GM12878 (cell line): ENCODE results near the gene GAB1. TPM values are rescaled to one million over a fixed set of nuclear protein-coding genes. Genes with fewer than 3 reads are reported as not detected.

Experiments
- ATAC-seq: fragments of 200-7000 bp; cut with Tn5 transposase; 3 replicates; pipeline ENCODE4 v1.9.1; 2020; ENCODE audit warnings: mild to moderate bottlenecking, moderate library complexity
- BruUV-seq: library from RNA; stranded (reverse); fragments of 400-500 nt; replicated peaks from 2 replicates; lab custom pipeline; 2021; lab: Mats Ljungman, UMichigan
- CTCF ChIA-PET: fragments of 300-600 bp; sonication (Branson Sonifier 250); formaldehyde crosslinking; extraction: SDS; loops from one replicate; lab custom pipeline; 2021; ENCODE audit warnings: inconsistent platforms; lab: Yijun Ruan, JAX
- POLR2A ChIA-PET: fragments of 350-600 bp; formaldehyde crosslinking; extraction: SDS; loops from one replicate; lab custom pipeline; 2021; ENCODE audit warnings: inconsistent platforms; lab: Charles Lee
- RAD21 ChIA-PET: fragments of 300-600 bp; sonication (Branson Sonifier 250); formaldehyde crosslinking; loops from one replicate; lab custom pipeline; 2023; ENCODE audit warnings: antibody characterized with exemption; ENCODE audit not compliant: unreplicated experiment; lab: Charles Lee
- SMC1A ChIA-PET: fragments of 300-600 bp; sonication (Branson Sonifier 250); formaldehyde crosslinking; loops from one replicate; lab custom pipeline; 2023; ENCODE audit not compliant: unreplicated experiment, uncharacterized antibody; lab: Charles Lee
- DNase-seq: peaks from one replicate; pipeline ENCODE4 v3.0.0-alpha.2; 2011; ENCODE audit warnings: low read depth, low spot score
- FAIRE-seq: peaks from 3 replicates; lab custom pipeline; 2011; peaks lifted over from hg19 to GRCh38; lab: Jason Lieb, UNC
- H2AFZ ChIP-seq: 2 replicates; pipeline ENCODE4 v1.6.0; 2011; ENCODE audit warnings: low read depth, low read length, control low read depth; ENCODE audit not compliant: control insufficient read depth
- H3K27ac ChIP-seq: 2 replicates; pipeline ENCODE4 v1.5.1; 2011; ENCODE audit warnings: control low read depth; ENCODE audit not compliant: control insufficient read depth, insufficient read depth
- H3K27me3 ChIP-seq, 2 experiments: replicated peaks in 1 of 2; 2 replicates each; pipeline versions ENCODE4 v1.6.0 to v1.6.1; 2011; ENCODE audit warnings: low read length in 1 of 2; ENCODE audit not compliant: control insufficient read depth in 2 of 2, insufficient read depth in 2 of 2
- H3K36me3 ChIP-seq, 2 experiments: 2 replicates each; pipeline ENCODE4 v1.5.1; 2011; ENCODE audit warnings: low read length in 1 of 2; ENCODE audit not compliant: control insufficient read depth in 2 of 2, insufficient read depth in 2 of 2
- H3K4me1 ChIP-seq: 2 replicates; pipeline ENCODE4 v1.6.1; 2011; ENCODE audit warnings: mild to moderate bottlenecking, low read length, moderate library complexity, mixed read lengths; ENCODE audit not compliant: control insufficient read depth, insufficient read depth
- H3K4me2 ChIP-seq: 2 replicates; pipeline ENCODE4 v1.6.0; 2011; ENCODE audit warnings: control low read depth; ENCODE audit not compliant: control insufficient read depth, insufficient read depth
- H3K4me3 ChIP-seq: fragments of 200-600 bp; sonication (generic); 2 replicates; pipeline ENCODE4 v1.5.1; 2016
- H3K79me2 ChIP-seq: 2 replicates; pipeline ENCODE4 v1.6.0; 2011; ENCODE audit warnings: low read length; ENCODE audit not compliant: control insufficient read depth, insufficient read depth
- H3K9ac ChIP-seq: 2 replicates; pipeline ENCODE4 v1.8.0; 2011; ENCODE audit warnings: low read length, control low read depth, mixed read lengths; ENCODE audit not compliant: control insufficient read depth, insufficient read depth
- H3K9me3 ChIP-seq: replicated peaks from 3 replicates; pipeline ENCODE4 v1.5.1; 2011; ENCODE audit warnings: mild to moderate bottlenecking, low read length; ENCODE audit not compliant: control insufficient read depth, insufficient read depth
- H4K20me1 ChIP-seq: 2 replicates; pipeline ENCODE4 v1.6.0; 2011; ENCODE audit not compliant: control insufficient read depth, insufficient read depth
- CREM ChIP-seq: IDR thresholded peaks from 2 replicates; pipeline ENCODE4 v1.6.1; 2014; ENCODE audit warnings: antibody characterized with exemption, low read depth
- ETV6 ChIP-seq, 2 experiments: fragments of 450-650 bp in 1 of 2; IDR thresholded peaks in 1 of 2; conservative IDR thresholded peaks in 1 of 2; 2 replicates each; pipeline ENCODE4 v1.6.1; 2014; ENCODE audit warnings: antibody characterized with exemption in 1 of 2, borderline replicate concordance in 1 of 2, low read depth in 1 of 2, mild to moderate bottlenecking in 1 of 2, moderate library complexity in 1 of 2
- GATAD2B ChIP-seq: fragments of 450-650 bp; conservative IDR thresholded peaks from 2 replicates; pipeline ENCODE4 v1.6.1; 2017; ENCODE audit warnings: low read depth, mild to moderate bottlenecking, moderate library complexity
- HDAC2 ChIP-seq: fragments of 200-600 bp; sonication (generic); IDR thresholded peaks from 2 replicates; pipeline ENCODE4 v1.6.1; 2017
- MEF2A ChIP-seq: IDR thresholded peaks from 2 replicates; pipeline ENCODE4 v1.6.1; 2011; ENCODE audit warnings: low read depth, mild to moderate bottlenecking, low read length, moderate library complexity; ENCODE audit not compliant: insufficient read depth
- NR2C2 ChIP-seq: IDR thresholded peaks from 2 replicates; pipeline ENCODE4 v1.6.1; 2011; ENCODE audit warnings: borderline replicate concordance, low read depth; ENCODE audit not compliant: control insufficient read depth, insufficient read length
- PAX8 ChIP-seq: fragments of 450-650 bp; IDR thresholded peaks from 2 replicates; pipeline ENCODE4 v1.6.1; 2017; ENCODE audit warnings: mild to moderate bottlenecking, moderate library complexity
- POLR2A ChIP-seq: IDR thresholded peaks from 2 replicates; pipeline ENCODE4 v1.6.1; 2011; ENCODE audit warnings: low read depth, mild to moderate bottlenecking, low read length
- POU2F2 ChIP-seq: IDR thresholded peaks from 3 replicates; pipeline ENCODE4 v1.6.1; 2011; ENCODE audit warnings: low read depth, mild to moderate bottlenecking, low read length, borderline replicate concordance
- RFX5 ChIP-seq: IDR thresholded peaks from 2 replicates; pipeline ENCODE4 v1.6.1; 2011; ENCODE audit warnings: low read depth, low read length, improper control_type of control experiment
- SIN3A ChIP-seq: IDR thresholded peaks from 2 replicates; pipeline ENCODE4 v1.6.1; 2012; ENCODE audit warnings: low read depth, low read length, improper control_type of control experiment
- SMAD5 ChIP-seq: IDR thresholded peaks from 2 replicates; pipeline ENCODE4 v1.6.1; 2016; ENCODE audit warnings: antibody characterized with exemption, low read depth
- SREBF2 ChIP-seq: IDR thresholded peaks from 2 replicates; pipeline ENCODE4 v1.6.1; 2012; ENCODE audit warnings: mild to moderate bottlenecking, low read length
- ZNF24 ChIP-seq: fragments of 450-650 bp; IDR thresholded peaks from 2 replicates; pipeline ENCODE4 v1.6.1; 2017; ENCODE audit warnings: antibody characterized with exemption, mild to moderate bottlenecking
- ZNF274 ChIP-seq: IDR thresholded peaks from one replicate; pipeline ENCODE4 v1.8.0; 2011; ENCODE audit not compliant: insufficient read length, insufficient read depth
- WGBS: methylation state at CpG from one replicate; pipeline ENCODE4 v1.1.6; 2016; ENCODE audit warnings: low lambda C conversion rate; ENCODE audit not compliant: insufficient replicate concordance, insufficient coverage; ENCODE audit errors: missing lambda C conversion rate; 5-methylcytosine and 5-hydroxymethylcytosine counted together
- in situ Hi-C: fragments of 300-500 bp; cut with MboI; formaldehyde crosslinking; loops from 9 replicates; pipeline ENCODE4 v1.14.3; 2018; ENCODE audit warnings: mixed read lengths
- intact Hi-C: fragments of 100-400 bp; cut with micrococcal nuclease; formaldehyde crosslinking; loops from one replicate; pipeline ENCODE4 v1.14.2; 2022; ENCODE audit not compliant: unreplicated experiment
- polyA plus RNA-seq, 11 experiments: library from polyadenylated mRNA; depleted of rRNA in 4 of 11; unstranded in 6 of 11; stranded (reverse) in 5 of 11; fragments of >200 nt; fragmentation: Nextera tagmentation in 4 of 11; fragmentation: Illumina TruSeq in 1 of 11; extraction: Ambion mirVana in 4 of 11; extraction: Trizol in 1 of 11; gene quantifications; 1 replicate in 1 of 11; 2 replicates in 10 of 11; pipeline versions ENCODE4 v1.2.1 to v1.2.3, GENCODE V29; 2011 to 2016; ENCODE audit warnings: inconsistent platforms in 2 of 11, missing spikeins in 2 of 11, low read depth in 1 of 11
- total RNA-seq, 4 experiments: library from RNA; depleted of rRNA in 3 of 4; stranded (reverse); fragments of >200 nt in 3 of 4; fragmentation: Illumina TruSeq in 1 of 4; extraction: Trizol in 1 of 4; gene quantifications; 2 replicates each; pipeline versions ENCODE4 v1.2.1 to v1.2.3, GENCODE V29; 2013 to 2021
- TF ChIP-seq, protein P1 (sequence below): fragments of 450-650 bp; conservative IDR thresholded peaks from 2 replicates; pipeline ENCODE4 v1.6.1; 2017; ENCODE audit warnings: mild to moderate bottlenecking, moderate library complexity
- TF ChIP-seq, protein P2 (sequence below): fragments of 450-650 bp; IDR thresholded peaks from 2 replicates; pipeline ENCODE4 v1.6.1; 2017; ENCODE audit warnings: mild to moderate bottlenecking
- TF ChIP-seq, protein P3 (sequence below): fragments of 450-650 bp; IDR thresholded peaks from 2 replicates; pipeline ENCODE4 v1.6.1; 2017; ENCODE audit warnings: mild to moderate bottlenecking, low read depth, inconsistent platforms; ENCODE audit not compliant: poor library complexity, severe bottlenecking
- TF ChIP-seq, protein P4 (sequence below): fragments of 450-650 bp; IDR thresholded peaks from 2 replicates; pipeline ENCODE4 v1.6.1; 2016; ENCODE audit warnings: mild to moderate bottlenecking

The GAB1 gene
- total and polyA plus RNA-seq, 10 of the 15 experiments (the other 5 are each of a cell fraction or from before 2014, with no cell fraction given) = 0.37 to 5.3 (median 3.2) TPM

DNA sequence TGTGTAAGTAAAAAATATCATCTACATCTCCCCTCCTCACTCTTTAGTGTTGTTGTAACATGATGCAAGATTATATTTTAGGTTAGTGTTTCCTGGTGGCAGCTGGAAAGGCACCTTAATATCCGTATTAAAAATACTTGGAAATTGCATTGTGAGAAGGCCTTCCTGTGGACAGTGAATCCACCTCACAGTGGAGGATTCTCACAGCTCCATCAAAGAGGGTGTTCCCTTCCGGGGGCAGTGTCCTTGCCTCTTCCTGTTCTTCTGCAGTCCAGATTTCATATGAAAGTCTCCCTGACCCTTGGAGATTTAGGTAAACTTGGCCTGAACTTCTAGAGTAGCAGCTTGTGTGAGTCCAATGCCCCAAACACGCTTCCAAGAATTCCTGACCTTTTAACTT, 29.9 kb upstream of the GAB1 start (continued):
- TF ChIP-seq, protein P1, sequence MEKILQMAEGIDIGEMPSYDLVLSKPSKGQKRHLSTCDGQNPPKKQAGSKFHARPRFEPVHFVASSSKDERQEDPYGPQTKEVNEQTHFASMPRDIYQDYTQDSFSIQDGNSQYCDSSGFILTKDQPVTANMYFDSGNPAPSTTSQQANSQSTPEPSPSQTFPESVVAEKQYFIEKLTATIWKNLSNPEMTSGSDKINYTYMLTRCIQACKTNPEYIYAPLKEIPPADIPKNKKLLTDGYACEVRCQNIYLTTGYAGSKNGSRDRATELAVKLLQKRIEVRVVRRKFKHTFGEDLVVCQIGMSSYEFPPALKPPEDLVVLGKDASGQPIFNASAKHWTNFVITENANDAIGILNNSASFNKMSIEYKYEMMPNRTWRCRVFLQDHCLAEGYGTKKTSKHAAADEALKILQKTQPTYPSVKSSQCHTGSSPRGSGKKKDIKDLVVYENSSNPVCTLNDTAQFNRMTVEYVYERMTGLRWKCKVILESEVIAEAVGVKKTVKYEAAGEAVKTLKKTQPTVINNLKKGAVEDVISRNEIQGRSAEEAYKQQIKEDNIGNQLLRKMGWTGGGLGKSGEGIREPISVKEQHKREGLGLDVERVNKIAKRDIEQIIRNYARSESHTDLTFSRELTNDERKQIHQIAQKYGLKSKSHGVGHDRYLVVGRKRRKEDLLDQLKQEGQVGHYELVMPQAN = no peak
- TF ChIP-seq CREM (no peak), SIN3A (no peak), MEF2A (no peak), ZNF274 (no peak), PAX8 (no peak)

DNA sequence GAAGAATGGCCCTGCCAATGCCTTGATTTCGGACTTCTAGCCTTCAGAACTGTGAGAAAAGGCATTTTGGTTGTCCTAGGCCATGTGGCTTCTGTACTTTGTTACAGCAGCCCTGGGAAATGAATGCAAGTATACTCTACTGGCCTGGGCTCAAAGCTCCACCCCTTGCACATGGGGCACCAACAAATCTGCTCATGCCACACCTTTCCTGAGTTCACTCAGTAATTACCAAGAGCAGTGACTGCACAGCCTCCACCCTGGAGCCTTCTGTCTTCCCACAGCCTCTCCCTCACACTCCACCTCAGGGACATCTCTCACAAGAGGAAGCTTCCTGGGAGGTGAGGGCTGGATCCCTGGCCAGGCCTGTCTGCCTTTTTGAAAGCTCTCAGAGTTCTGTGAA, 29.1 kb upstream of the GAB1 start:
- Histone ChIP-seq H3K36me3 (no peaks in the 10 kb centered on the region), H3K4me1 (no peaks in the 10 kb centered on the region), H2AFZ (no peak overlapping the region), H3K9ac (no peak overlapping the region), H3K4me2 (no peak overlapping the region), H3K79me2 (no peaks in the 10 kb centered on the region), H4K20me1 (no peaks in the 10 kb centered on the region), H3K27ac (no peak overlapping the region), H3K4me3 (no peak overlapping the region), H3K27me3 (no peaks in the 10 kb centered on the region; a peak in 1 of 4 replicates), H3K9me3 (no peaks in the 10 kb centered on the region)
- POLR2A ChIA-PET = no interaction called here
- ATAC-seq (no peak), FAIRE-seq (no peak), DNase-seq (no peak)
- SMC1A ChIA-PET = no interaction called here
- in situ Hi-C loops = no loop called here
- WGBS = 0% methylated on average over 1 of the region's 1 CpG
- no TSS peak for BruUV-seq
- CTCF ChIA-PET = no interaction called here
- RAD21 ChIA-PET = no interaction called here
- intact Hi-C loops = no loop called here
- TF ChIP-seq ZNF24 (no peak), HDAC2 (no peak), ETV6 (conservative IDR thresholded peaks at IDR 0.05 in 1 of 2, IDR thresholded peaks at IDR 0.05 in 1 of 2; ENCODE audit: borderline replicate concordance in 1 of 2, low read depth in 1 of 2) (no peak), POLR2A (no peak), RFX5 (no peak), SMAD5 (no peak), POU2F2 (no peak), NR2C2 (no peak), SREBF2 (no peak), GATAD2B (no peak)
- TF ChIP-seq, protein P2, sequence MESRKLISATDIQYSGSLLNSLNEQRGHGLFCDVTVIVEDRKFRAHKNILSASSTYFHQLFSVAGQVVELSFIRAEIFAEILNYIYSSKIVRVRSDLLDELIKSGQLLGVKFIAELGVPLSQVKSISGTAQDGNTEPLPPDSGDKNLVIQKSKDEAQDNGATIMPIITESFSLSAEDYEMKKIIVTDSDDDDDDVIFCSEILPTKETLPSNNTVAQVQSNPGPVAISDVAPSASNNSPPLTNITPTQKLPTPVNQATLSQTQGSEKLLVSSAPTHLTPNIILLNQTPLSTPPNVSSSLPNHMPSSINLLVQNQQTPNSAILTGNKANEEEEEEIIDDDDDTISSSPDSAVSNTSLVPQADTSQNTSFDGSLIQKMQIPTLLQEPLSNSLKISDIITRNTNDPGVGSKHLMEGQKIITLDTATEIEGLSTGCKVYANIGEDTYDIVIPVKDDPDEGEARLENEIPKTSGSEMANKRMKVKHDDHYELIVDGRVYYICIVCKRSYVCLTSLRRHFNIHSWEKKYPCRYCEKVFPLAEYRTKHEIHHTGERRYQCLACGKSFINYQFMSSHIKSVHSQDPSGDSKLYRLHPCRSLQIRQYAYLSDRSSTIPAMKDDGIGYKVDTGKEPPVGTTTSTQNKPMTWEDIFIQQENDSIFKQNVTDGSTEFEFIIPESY = no peak
- TF ChIP-seq, protein P3, sequence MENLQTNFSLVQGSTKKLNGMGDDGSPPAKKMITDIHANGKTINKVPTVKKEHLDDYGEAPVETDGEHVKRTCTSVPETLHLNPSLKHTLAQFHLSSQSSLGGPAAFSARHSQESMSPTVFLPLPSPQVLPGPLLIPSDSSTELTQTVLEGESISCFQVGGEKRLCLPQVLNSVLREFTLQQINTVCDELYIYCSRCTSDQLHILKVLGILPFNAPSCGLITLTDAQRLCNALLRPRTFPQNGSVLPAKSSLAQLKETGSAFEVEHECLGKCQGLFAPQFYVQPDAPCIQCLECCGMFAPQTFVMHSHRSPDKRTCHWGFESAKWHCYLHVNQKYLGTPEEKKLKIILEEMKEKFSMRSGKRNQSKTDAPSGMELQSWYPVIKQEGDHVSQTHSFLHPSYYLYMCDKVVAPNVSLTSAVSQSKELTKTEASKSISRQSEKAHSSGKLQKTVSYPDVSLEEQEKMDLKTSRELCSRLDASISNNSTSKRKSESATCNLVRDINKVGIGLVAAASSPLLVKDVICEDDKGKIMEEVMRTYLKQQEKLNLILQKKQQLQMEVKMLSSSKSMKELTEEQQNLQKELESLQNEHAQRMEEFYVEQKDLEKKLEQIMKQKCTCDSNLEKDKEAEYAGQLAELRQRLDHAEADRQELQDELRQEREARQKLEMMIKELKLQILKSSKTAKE = no peak
- TF ChIP-seq, protein P4, sequence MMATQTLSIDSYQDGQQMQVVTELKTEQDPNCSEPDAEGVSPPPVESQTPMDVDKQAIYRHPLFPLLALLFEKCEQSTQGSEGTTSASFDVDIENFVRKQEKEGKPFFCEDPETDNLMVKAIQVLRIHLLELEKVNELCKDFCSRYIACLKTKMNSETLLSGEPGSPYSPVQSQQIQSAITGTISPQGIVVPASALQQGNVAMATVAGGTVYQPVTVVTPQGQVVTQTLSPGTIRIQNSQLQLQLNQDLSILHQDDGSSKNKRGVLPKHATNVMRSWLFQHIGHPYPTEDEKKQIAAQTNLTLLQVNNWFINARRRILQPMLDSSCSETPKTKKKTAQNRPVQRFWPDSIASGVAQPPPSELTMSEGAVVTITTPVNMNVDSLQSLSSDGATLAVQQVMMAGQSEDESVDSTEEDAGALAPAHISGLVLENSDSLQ = no peak
